ENCODE results near the gene TPSAB1.

- TF ChIP-seq, protein P1, sequence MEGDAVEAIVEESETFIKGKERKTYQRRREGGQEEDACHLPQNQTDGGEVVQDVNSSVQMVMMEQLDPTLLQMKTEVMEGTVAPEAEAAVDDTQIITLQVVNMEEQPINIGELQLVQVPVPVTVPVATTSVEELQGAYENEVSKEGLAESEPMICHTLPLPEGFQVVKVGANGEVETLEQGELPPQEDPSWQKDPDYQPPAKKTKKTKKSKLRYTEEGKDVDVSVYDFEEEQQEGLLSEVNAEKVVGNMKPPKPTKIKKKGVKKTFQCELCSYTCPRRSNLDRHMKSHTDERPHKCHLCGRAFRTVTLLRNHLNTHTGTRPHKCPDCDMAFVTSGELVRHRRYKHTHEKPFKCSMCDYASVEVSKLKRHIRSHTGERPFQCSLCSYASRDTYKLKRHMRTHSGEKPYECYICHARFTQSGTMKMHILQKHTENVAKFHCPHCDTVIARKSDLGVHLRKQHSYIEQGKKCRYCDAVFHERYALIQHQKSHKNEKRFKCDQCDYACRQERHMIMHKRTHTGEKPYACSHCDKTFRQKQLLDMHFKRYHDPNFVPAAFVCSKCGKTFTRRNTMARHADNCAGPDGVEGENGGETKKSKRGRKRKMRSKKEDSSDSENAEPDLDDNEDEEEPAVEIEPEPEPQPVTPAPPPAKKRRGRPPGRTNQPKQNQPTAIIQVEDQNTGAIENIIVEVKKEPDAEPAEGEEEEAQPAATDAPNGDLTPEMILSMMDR (IDR thresholded peaks at IDR 0.05) = no peak
- no peak for TF ChIP-seq POLR2A (IDR thresholded peaks at IDR 0.05)
Measured at GRCh38 chr16:1215574-1216295, 24.8 kb upstream of the TPSAB1 start.
